HEK293 (cell line): Measurements from ENCODE around the gene CALCOCO2.
A peak's percentile ranks its signal among the peaks of the same experiment; 100 is the strongest.

Experiments used
- HOXD13 ChIP-seq: sonication (generic); formaldehyde crosslinking; IDR thresholded peaks from 2 replicates; pipeline ENCODE4 v1.8.0; 2022; ENCODE audit warnings: missing genetic modification reagents, borderline replicate concordance
- KLF7 ChIP-seq: fragments of 450-650 bp; formaldehyde crosslinking; IDR thresholded peaks from 2 replicates; pipeline ENCODE4 v1.5.1; 2016; ENCODE audit warnings: missing biosample characterization, missing genetic modification characterization, borderline replicate concordance
- PATZ1 ChIP-seq: fragments of 450-650 bp; formaldehyde crosslinking; IDR thresholded peaks from 2 replicates; pipeline ENCODE4 v1.5.1; 2016; ENCODE audit warnings: missing biosample characterization, missing genetic modification characterization
- WT1 ChIP-seq: fragments of 450-650 bp; formaldehyde crosslinking; IDR thresholded peaks from 2 replicates; pipeline ENCODE4 v1.5.1; 2016; ENCODE audit warnings: missing biosample characterization, missing genetic modification characterization
- ZBTB7A ChIP-seq: fragments of 450-650 bp; formaldehyde crosslinking; IDR thresholded peaks from 2 replicates; pipeline ENCODE4 v1.5.1; 2016; ENCODE audit warnings: low read depth, missing biosample characterization, missing genetic modification characterization
- ZNF132 ChIP-seq: fragments of 450-650 bp; formaldehyde crosslinking; IDR thresholded peaks from 2 replicates; pipeline ENCODE4 v1.5.1; 2017; ENCODE audit warnings: missing biosample characterization, missing genetic modification characterization, borderline replicate concordance
- ZNF155 ChIP-seq: fragments of 450-650 bp; formaldehyde crosslinking; IDR thresholded peaks from 2 replicates; pipeline ENCODE4 v1.5.1; 2016; ENCODE audit warnings: missing biosample characterization, missing genetic modification characterization
- ZNF184 ChIP-seq: fragments of 450-650 bp; IDR thresholded peaks from 2 replicates; pipeline ENCODE4 v1.5.1; 2018; ENCODE audit warnings: missing biosample characterization, mild to moderate bottlenecking, missing genetic modification characterization
- ZNF2 ChIP-seq: fragments of 450-650 bp; formaldehyde crosslinking; IDR thresholded peaks from 2 replicates; pipeline ENCODE4 v1.5.1; 2016; ENCODE audit warnings: missing biosample characterization, missing genetic modification characterization
- ZNF211 ChIP-seq: fragments of 450-650 bp; formaldehyde crosslinking; IDR thresholded peaks from 2 replicates; pipeline ENCODE4 v1.5.1; 2016; ENCODE audit warnings: low read depth, missing biosample characterization, missing genetic modification characterization
- ZNF354C ChIP-seq: fragments of 450-650 bp; formaldehyde crosslinking; IDR thresholded peaks from 2 replicates; pipeline ENCODE4 v1.5.1; 2016; ENCODE audit warnings: missing biosample characterization, missing genetic modification characterization, low read depth, borderline replicate concordance
- ZNF416 ChIP-seq: fragments of 450-650 bp; formaldehyde crosslinking; IDR thresholded peaks from 2 replicates; pipeline ENCODE4 v1.5.1; 2016; ENCODE audit warnings: missing biosample characterization, missing genetic modification characterization
- ZNF473 ChIP-seq: fragments of 450-650 bp; formaldehyde crosslinking; IDR thresholded peaks from 2 replicates; pipeline ENCODE4 v1.5.1; 2017; ENCODE audit warnings: missing biosample characterization, missing genetic modification characterization
- ZNF488 ChIP-seq: fragments of 450-650 bp; formaldehyde crosslinking; IDR thresholded peaks from 2 replicates; pipeline ENCODE4 v1.5.1; 2016; ENCODE audit warnings: missing biosample characterization, missing genetic modification characterization
- ZNF514 ChIP-seq: fragments of 450-650 bp; formaldehyde crosslinking; IDR thresholded peaks from 2 replicates; pipeline ENCODE4 v1.5.1; 2016; ENCODE audit warnings: missing biosample characterization, missing genetic modification characterization
- ZNF544 ChIP-seq: fragments of 450-650 bp; formaldehyde crosslinking; IDR thresholded peaks from 2 replicates; pipeline ENCODE4 v1.5.0; 2017; ENCODE audit warnings: missing biosample characterization, missing genetic modification characterization
- ZNF549 ChIP-seq: fragments of 450-650 bp; IDR thresholded peaks from 2 replicates; pipeline ENCODE4 v1.5.1; 2018; ENCODE audit warnings: missing biosample characterization, missing genetic modification characterization, mild to moderate bottlenecking, inconsistent platforms, moderate library complexity
- ZNF639 ChIP-seq: fragments of 450-650 bp; formaldehyde crosslinking; IDR thresholded peaks from 2 replicates; pipeline ENCODE4 v1.5.1; 2016; ENCODE audit warnings: missing biosample characterization, missing genetic modification characterization
- ZNF670 ChIP-seq: fragments of 450-650 bp; formaldehyde crosslinking; IDR thresholded peaks from 2 replicates; pipeline ENCODE4 v1.5.1; 2016; ENCODE audit warnings: missing biosample characterization, missing genetic modification characterization, low read depth
- ZNF677 ChIP-seq: fragments of 450-650 bp; IDR thresholded peaks from 2 replicates; pipeline ENCODE4 v1.5.0; 2018; ENCODE audit warnings: missing biosample characterization, mild to moderate bottlenecking, missing genetic modification characterization, moderate library complexity
- ZNF707 ChIP-seq: fragments of 450-650 bp; formaldehyde crosslinking; IDR thresholded peaks from 2 replicates; pipeline ENCODE4 v1.5.1; 2016; ENCODE audit warnings: missing biosample characterization, missing genetic modification characterization
- ZNF768 ChIP-seq: fragments of 450-650 bp; formaldehyde crosslinking; IDR thresholded peaks from 2 replicates; pipeline ENCODE4 v1.5.1; 2018; ENCODE audit warnings: missing biosample characterization, mild to moderate bottlenecking, missing genetic modification characterization
- ZNF776 ChIP-seq: fragments of 450-650 bp; formaldehyde crosslinking; IDR thresholded peaks from 2 replicates; pipeline ENCODE4 v1.5.0; 2017; ENCODE audit warnings: missing biosample characterization, missing genetic modification characterization, borderline replicate concordance
- TF ChIP-seq, protein P1 (sequence below): sonication (generic); formaldehyde crosslinking; IDR thresholded peaks from 2 replicates; pipeline ENCODE4 v1.8.1; 2022; ENCODE audit warnings: mild to moderate bottlenecking, moderate library complexity, missing genetic modification reagents
- TF ChIP-seq, protein P2 (sequence below): IDR thresholded peaks from 2 replicates; pipeline ENCODE4 v1.6.1; 2011; ENCODE audit warnings: mild to moderate bottlenecking, low read depth, low read length, borderline replicate concordance
- TF ChIP-seq, protein P3 (sequence below): fragments of 450-650 bp; formaldehyde crosslinking; conservative IDR thresholded peaks from 2 replicates; pipeline ENCODE4 v1.5.1; 2016; ENCODE audit warnings: low read depth, missing biosample characterization, missing genetic modification characterization
- TF ChIP-seq, protein P4 (sequence below): fragments of 450-650 bp; formaldehyde crosslinking; IDR thresholded peaks from 2 replicates; pipeline ENCODE4 v1.5.1; 2016; ENCODE audit warnings: missing biosample characterization, missing genetic modification characterization

Gene CALCOCO2

GRCh38 chr17:48830840-48831548, at the start of gene CALCOCO2 (continued):
- TF ChIP-seq, protein P1, sequence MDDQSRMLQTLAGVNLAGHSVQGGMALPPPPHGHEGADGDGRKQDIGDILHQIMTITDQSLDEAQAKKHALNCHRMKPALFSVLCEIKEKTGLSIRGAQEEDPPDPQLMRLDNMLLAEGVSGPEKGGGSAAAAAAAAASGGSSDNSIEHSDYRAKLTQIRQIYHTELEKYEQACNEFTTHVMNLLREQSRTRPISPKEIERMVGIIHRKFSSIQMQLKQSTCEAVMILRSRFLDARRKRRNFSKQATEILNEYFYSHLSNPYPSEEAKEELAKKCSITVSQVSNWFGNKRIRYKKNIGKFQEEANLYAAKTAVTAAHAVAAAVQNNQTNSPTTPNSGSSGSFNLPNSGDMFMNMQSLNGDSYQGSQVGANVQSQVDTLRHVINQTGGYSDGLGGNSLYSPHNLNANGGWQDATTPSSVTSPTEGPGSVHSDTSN: no peak
- TF ChIP-seq ZNF677 (no peak), ZNF132 (tag by site-specific recombination) (no peak), ZBTB7A (tag by site-specific recombination) (peak; percentile 59; the same call in 1 of the 2 replicates), ZNF707 (no peak), ZNF488 (no peak), ZNF768 (no peak), KLF7 (no peak), ZNF155 (tag by site-specific recombination) (no peak), PATZ1 (tag by site-specific recombination) (peak; percentile 94), ZNF639 (no peak), ZNF2 (peak; percentile 86; the same call in 1 of the 2 replicates), ZNF184 (tag by site-specific recombination) (no peak), ZNF416 (tag by site-specific recombination) (no peak), HOXD13 (CRISPR knock-in tag) (peak; percentile 37; the same call in 1 of the 2 replicates), ZNF670 (tag by site-specific recombination) (no peak), ZNF514 (tag by site-specific recombination) (no peak), ZNF211 (tag by site-specific recombination) (no peak), ZNF549 (tag by site-specific recombination) (no peak), WT1 (no peak), ZNF473 (no peak), ZNF544 (tag by site-specific recombination) (no peak), ZNF776 (tag by site-specific recombination) (no peak), ZNF354C (no peak)
- TF ChIP-seq, protein P2, sequence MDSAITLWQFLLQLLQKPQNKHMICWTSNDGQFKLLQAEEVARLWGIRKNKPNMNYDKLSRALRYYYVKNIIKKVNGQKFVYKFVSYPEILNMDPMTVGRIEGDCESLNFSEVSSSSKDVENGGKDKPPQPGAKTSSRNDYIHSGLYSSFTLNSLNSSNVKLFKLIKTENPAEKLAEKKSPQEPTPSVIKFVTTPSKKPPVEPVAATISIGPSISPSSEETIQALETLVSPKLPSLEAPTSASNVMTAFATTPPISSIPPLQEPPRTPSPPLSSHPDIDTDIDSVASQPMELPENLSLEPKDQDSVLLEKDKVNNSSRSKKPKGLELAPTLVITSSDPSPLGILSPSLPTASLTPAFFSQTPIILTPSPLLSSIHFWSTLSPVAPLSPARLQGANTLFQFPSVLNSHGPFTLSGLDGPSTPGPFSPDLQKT: no peak
- TF ChIP-seq, protein P3, sequence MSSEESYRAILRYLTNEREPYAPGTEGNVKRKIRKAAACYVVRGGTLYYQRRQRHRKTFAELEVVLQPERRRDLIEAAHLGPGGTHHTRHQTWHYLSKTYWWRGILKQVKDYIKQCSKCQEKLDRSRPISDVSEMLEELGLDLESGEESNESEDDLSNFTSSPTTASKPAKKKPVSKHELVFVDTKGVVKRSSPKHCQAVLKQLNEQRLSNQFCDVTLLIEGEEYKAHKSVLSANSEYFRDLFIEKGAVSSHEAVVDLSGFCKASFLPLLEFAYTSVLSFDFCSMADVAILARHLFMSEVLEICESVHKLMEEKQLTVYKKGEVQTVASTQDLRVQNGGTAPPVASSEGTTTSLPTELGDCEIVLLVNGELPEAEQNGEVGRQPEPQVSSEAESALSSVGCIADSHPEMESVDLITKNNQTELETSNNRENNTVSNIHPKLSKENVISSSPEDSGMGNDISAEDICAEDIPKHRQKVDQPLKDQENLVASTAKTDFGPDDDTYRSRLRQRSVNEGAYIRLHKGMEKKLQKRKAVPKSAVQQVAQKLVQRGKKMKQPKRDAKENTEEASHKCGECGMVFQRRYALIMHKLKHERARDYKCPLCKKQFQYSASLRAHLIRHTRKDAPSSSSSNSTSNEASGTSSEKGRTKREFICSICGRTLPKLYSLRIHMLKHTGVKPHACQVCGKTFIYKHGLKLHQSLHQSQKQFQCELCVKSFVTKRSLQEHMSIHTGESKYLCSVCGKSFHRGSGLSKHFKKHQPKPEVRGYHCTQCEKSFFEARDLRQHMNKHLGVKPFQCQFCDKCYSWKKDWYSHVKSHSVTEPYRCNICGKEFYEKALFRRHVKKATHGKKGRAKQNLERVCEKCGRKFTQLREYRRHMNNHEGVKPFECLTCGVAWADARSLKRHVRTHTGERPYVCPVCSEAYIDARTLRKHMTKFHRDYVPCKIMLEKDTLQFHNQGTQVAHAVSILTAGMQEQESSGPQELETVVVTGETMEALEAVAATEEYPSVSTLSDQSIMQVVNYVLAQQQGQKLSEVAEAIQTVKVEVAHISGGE: 0 out of 2 replicates have a peak, but pooled peaks have one; percentile 11
- TF ChIP-seq, protein P4, sequence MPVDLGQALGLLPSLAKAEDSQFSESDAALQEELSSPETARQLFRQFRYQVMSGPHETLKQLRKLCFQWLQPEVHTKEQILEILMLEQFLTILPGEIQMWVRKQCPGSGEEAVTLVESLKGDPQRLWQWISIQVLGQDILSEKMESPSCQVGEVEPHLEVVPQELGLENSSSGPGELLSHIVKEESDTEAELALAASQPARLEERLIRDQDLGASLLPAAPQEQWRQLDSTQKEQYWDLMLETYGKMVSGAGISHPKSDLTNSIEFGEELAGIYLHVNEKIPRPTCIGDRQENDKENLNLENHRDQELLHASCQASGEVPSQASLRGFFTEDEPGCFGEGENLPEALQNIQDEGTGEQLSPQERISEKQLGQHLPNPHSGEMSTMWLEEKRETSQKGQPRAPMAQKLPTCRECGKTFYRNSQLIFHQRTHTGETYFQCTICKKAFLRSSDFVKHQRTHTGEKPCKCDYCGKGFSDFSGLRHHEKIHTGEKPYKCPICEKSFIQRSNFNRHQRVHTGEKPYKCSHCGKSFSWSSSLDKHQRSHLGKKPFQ (tag by site-specific recombination): peak; percentile 90; the same call in 1 of the 2 replicates
